ACHN (cell line): Measurements from ENCODE around the gene GRP.

Experiments used
- DNase-seq: peaks from one replicate; pipeline ENCODE4 v3.0.0-alpha.2; 2015
- in situ Hi-C: cut with HindIII; loops from 2 replicates; pipeline ENCODE4 v1.10.0; 2017; ENCODE audit warnings: low sequenced_read_pairs, low pct_ligation_motif_present, low pct_unique_long_range_greater_than_20kb

GRP gene

GRCh38 chr18:59264651-59265245, 44.8 kb downstream of the GRP start:
- in situ Hi-C loops: no loop called here

GRCh38 chr18:59265246-59265973, 45.5 kb downstream of the GRP start:
- no peak for DNase-seq
- in situ Hi-C loops: no loop called here

More at GRCh38 chr18:59264651-59265245, 44.8 kb downstream of the GRP start:
- DNase-seq: no peak

GRCh38 chr18:59265974-59266369, 46.0 kb downstream of the GRP start:
- in situ Hi-C loops: no loop called here
- no peak for DNase-seq

- no peak for DNase-seq
- in situ Hi-C loops: no loop called here
These were observed 46.5 kb downstream of the GRP start for GRCh38 chr18:59266459-59266858.

- in situ Hi-C loops: no loop called here
- DNase-seq: no peak
These were observed 47.0 kb downstream of the GRP start for GRCh38 chr18:59266886-59267502.

- no peak for DNase-seq
- in situ Hi-C loops: no loop called here
These were observed 47.7 kb downstream of the GRP start for GRCh38 chr18:59267503-59268126.

- in situ Hi-C loops: no loop called here
These were observed 48.3 kb downstream of the GRP start for GRCh38 chr18:59268127-59268720.

GRCh38 chr18:59268721-59269562, 49.0 kb downstream of the GRP start:
- DNase-seq: no peak
- in situ Hi-C loops: no loop called here

More at GRCh38 chr18:59268127-59268720, 48.3 kb downstream of the GRP start:
- no peak for DNase-seq

- DNase-seq: no peak
- in situ Hi-C loops: no loop called here
These were observed 49.7 kb downstream of the GRP start for GRCh38 chr18:59269563-59270119.

- in situ Hi-C loops: no loop called here
- no peak for DNase-seq
These were observed 50.8 kb downstream of the GRP start for GRCh38 chr18:59270689-59271257.

GRCh38 chr18:59271606-59272220, 51.8 kb downstream of the GRP start:
- in situ Hi-C loops: no loop called here
- DNase-seq: no peak

GRCh38 chr18:59272221-59272888, 52.4 kb downstream of the GRP start:
- no peak for DNase-seq
- in situ Hi-C loops: no loop called here

- no peak for DNase-seq
These were observed 53.2 kb downstream of the GRP start, which contains the start of gene RAX for GRCh38 chr18:59272891-59273758. RAX (minus strand) TSS chr18:59273454; CDS start chr18:59273206, 248 bp downstream.

GRCh38 chr18:59273759-59274532, 54.0 kb downstream of the GRP start:
- in situ Hi-C loops: no loop called here
- DNase-seq: no peak

More at GRCh38 chr18:59272891-59273758, 53.2 kb downstream of the GRP start, which contains the start of gene RAX:
- in situ Hi-C loops: no loop called here

- no peak for DNase-seq
- in situ Hi-C loops: no loop called here
These were observed 54.6 kb downstream of the GRP start for GRCh38 chr18:59274533-59274928.
